Esophagus squamous epithelium (tissue), 4 donors: ENCODE measurements around the gene ST6GALNAC3.
A peak's percentile ranks its signal among the peaks of the same experiment; 100 is the strongest.

Experiments
- POLR2A ChIP-seq, 4 donors: fragments of 450-650 bp; IDR thresholded peaks; one replicate each; pipeline ENCODE4 v1.6.1; 2017; ENCODE audit warnings: antibody characterized with exemption in 4 of 4, mild to moderate bottlenecking in 4 of 4, moderate library complexity in 3 of 4
- TF ChIP-seq, protein P1 (sequence below), 6 experiments: fragments of 450-650 bp in 4 of 6; fragments of 200-600 bp in 2 of 6; sonication (generic) in 2 of 6; IDR thresholded peaks; one replicate each; pipeline ENCODE4 v1.5.1; 2016 to 2019; ENCODE audit warnings: antibody characterized with exemption in 6 of 6, mild to moderate bottlenecking in 4 of 6, moderate library complexity in 4 of 6

DNA sequence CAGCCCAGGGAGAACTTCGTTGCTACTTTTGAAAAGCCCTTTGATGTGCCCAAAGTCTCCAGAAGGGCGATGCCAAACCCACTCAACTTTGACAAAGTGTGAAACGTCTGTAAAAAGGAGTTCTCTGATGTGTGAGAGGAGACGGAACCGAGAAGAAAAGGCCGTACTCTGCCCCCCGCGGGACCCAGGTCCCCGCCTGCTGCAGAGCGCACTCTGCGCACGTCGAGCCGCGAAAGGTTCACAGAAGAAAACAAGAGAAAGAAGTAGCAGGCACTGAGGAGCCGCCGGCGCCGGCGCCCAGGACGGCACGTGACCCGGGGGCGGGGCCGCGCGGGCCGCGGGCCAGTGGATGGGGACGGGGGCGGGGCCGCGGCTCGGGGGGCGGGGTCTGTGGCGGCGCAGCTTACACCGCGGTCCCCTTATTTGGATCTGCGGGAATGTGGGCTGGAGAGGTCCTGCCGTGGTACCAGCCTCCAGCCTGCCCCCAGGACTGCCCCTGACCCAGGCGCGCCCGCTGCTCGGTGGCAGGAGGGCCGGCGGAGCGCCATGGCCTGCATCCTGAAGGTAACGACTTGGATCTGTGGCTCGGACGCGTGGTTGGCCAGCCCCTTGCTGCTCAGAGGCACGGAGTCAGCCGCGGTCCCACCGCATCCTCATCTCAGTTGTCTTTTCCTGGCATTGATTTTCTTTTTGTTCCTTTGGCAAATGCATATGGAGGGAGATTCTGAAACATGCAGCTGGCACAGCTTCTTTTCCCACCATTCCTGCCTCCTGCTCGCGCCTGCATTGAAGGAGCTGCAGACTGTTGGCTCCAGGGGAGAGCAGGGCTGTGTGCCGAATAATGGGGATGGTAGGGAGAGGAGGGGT lies at the start of gene ST6GALNAC3:
- TF ChIP-seq, protein P1, sequence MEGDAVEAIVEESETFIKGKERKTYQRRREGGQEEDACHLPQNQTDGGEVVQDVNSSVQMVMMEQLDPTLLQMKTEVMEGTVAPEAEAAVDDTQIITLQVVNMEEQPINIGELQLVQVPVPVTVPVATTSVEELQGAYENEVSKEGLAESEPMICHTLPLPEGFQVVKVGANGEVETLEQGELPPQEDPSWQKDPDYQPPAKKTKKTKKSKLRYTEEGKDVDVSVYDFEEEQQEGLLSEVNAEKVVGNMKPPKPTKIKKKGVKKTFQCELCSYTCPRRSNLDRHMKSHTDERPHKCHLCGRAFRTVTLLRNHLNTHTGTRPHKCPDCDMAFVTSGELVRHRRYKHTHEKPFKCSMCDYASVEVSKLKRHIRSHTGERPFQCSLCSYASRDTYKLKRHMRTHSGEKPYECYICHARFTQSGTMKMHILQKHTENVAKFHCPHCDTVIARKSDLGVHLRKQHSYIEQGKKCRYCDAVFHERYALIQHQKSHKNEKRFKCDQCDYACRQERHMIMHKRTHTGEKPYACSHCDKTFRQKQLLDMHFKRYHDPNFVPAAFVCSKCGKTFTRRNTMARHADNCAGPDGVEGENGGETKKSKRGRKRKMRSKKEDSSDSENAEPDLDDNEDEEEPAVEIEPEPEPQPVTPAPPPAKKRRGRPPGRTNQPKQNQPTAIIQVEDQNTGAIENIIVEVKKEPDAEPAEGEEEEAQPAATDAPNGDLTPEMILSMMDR (IDR thresholded peaks at IDR 0.05) = no peak
- peak in 2 of 4 donors; percentile 42 to 64 for TF ChIP-seq POLR2A (IDR thresholded peaks at IDR 0.05)
